ENCODE data around the gene LIME1.

GRCh38 chr20:63701051-63701328 lies 35.5 kb upstream of the LIME1 start:
- no peak for TF ChIP-seq CTCF (IDR thresholded peaks at IDR 0.05)
- no peak for TF ChIP-seq POLR2A (IDR thresholded peaks at IDR 0.05)
